OCI-LY7 (cell line): ENCODE measurements around the gene DDX27. TPM values are rescaled to one million over a fixed set of nuclear protein-coding genes. Genes with fewer than 3 reads are reported as not detected.

ENCODE experiments used
- BruUV-seq: library from RNA; stranded (reverse); fragments of 400-500 nt; replicated peaks from 2 replicates; lab custom pipeline; 2021; lab: Mats Ljungman, UMichigan
- CTCF ChIA-PET: fragments of 300-600 bp; sonication (Branson Sonifier 250); formaldehyde crosslinking; loops from one replicate; lab custom pipeline; 2022; ENCODE audit warnings: antibody characterized with exemption; ENCODE audit not compliant: unreplicated experiment; lab: Charles Lee
- POLR2A ChIA-PET: fragments of 300-600 bp; sonication (Branson Sonifier 250); formaldehyde crosslinking; loops from one replicate; lab custom pipeline; 2022; ENCODE audit warnings: antibody characterized with exemption; lab: Charles Lee
- DNase-seq: peaks from one replicate; pipeline ENCODE4 v3.0.0-alpha.2; 2015; ENCODE audit warnings: low spot score
- H2AFZ ChIP-seq: fragments of 200-600 bp; sonication (generic), shearing (Covaris generic); 2 replicates; pipeline ENCODE4 v1.6.1; 2014; ENCODE audit warnings: mild to moderate bottlenecking, antibody characterized with exemption, low read length, moderate library complexity
- H3K27ac ChIP-seq: fragments of 200-600 bp; sonication (generic); 2 replicates; pipeline ENCODE4 v1.5.1; 2014; ENCODE audit warnings: mixed run types, low read depth, mild to moderate bottlenecking, moderate library complexity, low read length, inconsistent platforms; ENCODE audit not compliant: poor library complexity, severe bottlenecking
- H3K36me3 ChIP-seq: fragments of 200-600 bp; sonication (generic); 2 replicates; pipeline ENCODE4 v1.6.1; 2014; ENCODE audit warnings: mild to moderate bottlenecking, antibody characterized with exemption, low read length, moderate library complexity, mixed read lengths; ENCODE audit not compliant: insufficient read depth
- H3K4me1 ChIP-seq: fragments of 200-600 bp; sonication (generic); 2 replicates; pipeline ENCODE4 v1.5.1; 2014; ENCODE audit warnings: mild to moderate bottlenecking, low read length; ENCODE audit not compliant: insufficient read depth, poor library complexity, severe bottlenecking
- H3K4me2 ChIP-seq: fragments of 200-600 bp; sonication (generic); 2 replicates; pipeline ENCODE4 v1.6.1; 2014; ENCODE audit warnings: mild to moderate bottlenecking, low read length
- H3K4me3 ChIP-seq: fragments of 200-600 bp; sonication (generic); 2 replicates; pipeline ENCODE4 v1.5.1; 2014; ENCODE audit warnings: mild to moderate bottlenecking, low read depth, low read length; ENCODE audit not compliant: poor library complexity, severe bottlenecking
- H3K79me2 ChIP-seq: fragments of 200-600 bp; sonication (generic); 2 replicates; pipeline ENCODE4 v1.6.1; 2016; ENCODE audit warnings: low read depth, mild to moderate bottlenecking, low read length, moderate library complexity, mixed read lengths; ENCODE audit not compliant: insufficient read depth
- H3K9me2 ChIP-seq: fragments of 200-600 bp; sonication (generic); 2 replicates; pipeline ENCODE4 v1.6.1; 2016; ENCODE audit warnings: mild to moderate bottlenecking, low read length, mixed read lengths; ENCODE audit not compliant: insufficient read depth
- H3K9me3 ChIP-seq: fragments of 200-600 bp; sonication (generic); 2 replicates; pipeline ENCODE4 v1.6.1; 2014; ENCODE audit warnings: mild to moderate bottlenecking, mixed run types, low read length, mixed read lengths
- H4K20me1 ChIP-seq: fragments of 200-600 bp; sonication (generic); 2 replicates; pipeline ENCODE4 v1.6.1; 2014; ENCODE audit warnings: mild to moderate bottlenecking, antibody characterized with exemption, low read length, moderate library complexity, mixed read lengths; ENCODE audit not compliant: insufficient read depth
- CTCF ChIP-seq: fragments of 200-600 bp; sonication (generic); conservative IDR thresholded peaks from 2 replicates; pipeline ENCODE4 v1.5.1; 2014; ENCODE audit warnings: mild to moderate bottlenecking, antibody characterized with exemption, low read length, moderate library complexity, mixed read lengths
- EZH2phosphoT487 ChIP-seq: fragments of 200-600 bp; sonication (generic); IDR thresholded peaks from 2 replicates; pipeline ENCODE4 v1.6.1; 2018; ENCODE audit warnings: low read depth, borderline replicate concordance, mild to moderate bottlenecking, mixed run types, antibody characterized with exemption, low read length, moderate library complexity, mixed read lengths
- intact Hi-C: fragments of 100-400 bp; cut with micrococcal nuclease; formaldehyde crosslinking; loops from one replicate; pipeline ENCODE4 v1.10.0; 2022; ENCODE audit not compliant: unreplicated experiment
- total RNA-seq, 2 experiments: library from RNA; depleted of rRNA in 1 of 2; stranded (reverse); fragments of >200 nt in 1 of 2; shearing (Covaris generic) in 1 of 2; gene quantifications; 2 replicates each; pipeline ENCODE4 v1.2.3, GENCODE V29; 2014 to 2022

DDX27 gene
- total RNA-seq, 2 experiments from 2014 or later: 53.9 to 57.0 TPM

DNA sequence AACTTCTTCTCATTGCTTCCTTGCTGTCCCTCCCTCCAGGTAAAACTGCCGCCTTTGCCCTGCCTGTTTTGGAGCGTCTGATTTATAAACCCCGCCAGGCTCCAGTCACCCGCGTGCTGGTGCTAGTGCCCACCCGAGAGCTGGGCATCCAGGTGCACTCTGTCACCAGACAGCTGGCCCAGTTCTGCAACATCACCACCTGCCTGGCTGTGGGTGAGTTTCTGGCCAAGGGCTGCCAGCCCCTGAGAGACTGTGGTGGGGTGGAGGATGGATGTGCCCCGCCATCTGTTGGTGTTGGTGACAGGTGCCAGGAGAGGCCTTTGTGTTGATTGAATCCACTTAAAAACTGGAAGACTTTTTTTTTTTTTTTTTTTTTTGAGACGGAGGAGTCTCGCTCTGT lies 9.5 kb downstream of the DDX27 start:
- no peak overlapping the region for H3K4me2 ChIP-seq
- CTCF ChIA-PET: no interaction called here
- no peak overlapping the region for H2AFZ ChIP-seq
- peaks cover 6% of the 10 kb centered on the region for H3K4me1 ChIP-seq
- no TSS peak for BruUV-seq
- peaks cover 93% of the 10 kb centered on the region for H3K36me3 ChIP-seq
- no peak overlapping the region for H3K27ac ChIP-seq
- no peaks in the 10 kb centered on the region for H3K79me2 ChIP-seq
- intact Hi-C loops: no loop called here
- no peak overlapping the region for H3K4me3 ChIP-seq
- DNase-seq: no peak
- H3K9me3 ChIP-seq: no peaks in the 10 kb centered on the region
- POLR2A ChIA-PET: interaction anchor here (0.7 kb wide), 1 partner anchor 266 kb away, joined by 4 read pairs; no protein-coding TSS in a partner anchor
- H3K9me2 ChIP-seq: no peaks in the 10 kb centered on the region
- H4K20me1 ChIP-seq: no peaks in the 10 kb centered on the region
- no peak for TF ChIP-seq EZH2phosphoT487
- no peak for TF ChIP-seq CTCF

GRCh38 chr20:49229381-49229780 lies 10.2 kb downstream of the DDX27 start:
- POLR2A ChIA-PET: interaction anchor here (0.7 kb wide), 1 partner anchor 267 kb away, joined by 4 read pairs; no protein-coding TSS in a partner anchor

More at GRCh38 chr20:49229381-49229780, 10.2 kb downstream of the DDX27 start:
- Histone ChIP-seq H3K27ac (no peak overlapping the region), H3K4me1 (peaks cover 6% of the 10 kb centered on the region), H3K4me3 (no peak overlapping the region), H3K9me2 (no peaks in the 10 kb centered on the region), H3K36me3 (peaks cover 93% of the 10 kb centered on the region), H3K4me2 (no peak overlapping the region), H4K20me1 (no peaks in the 10 kb centered on the region), H3K9me3 (no peaks in the 10 kb centered on the region), H3K79me2 (no peaks in the 10 kb centered on the region), H2AFZ (no peak overlapping the region)
- TF ChIP-seq EZH2phosphoT487: no peak
- TF ChIP-seq CTCF: no peak
- BruUV-seq: no TSS peak
- no peak for DNase-seq
- CTCF ChIA-PET: no interaction called here
- intact Hi-C loops: no loop called here
